MM.1S (cell line): Measurements from ENCODE around the gene GFRA3.

Experiments used
- DNase-seq: peaks from one replicate; pipeline ENCODE4 v3.0.0-alpha.2; 2015
- H2AFZ ChIP-seq: fragments of 300-600 bp; sonication (generic); 2 replicates; pipeline ENCODE4 v1.6.0; 2016; ENCODE audit warnings: antibody characterized with exemption, low read length
- H3F3A ChIP-seq: fragments of 300-600 bp; sonication (generic); 2 replicates; pipeline ENCODE4 v1.6.1; 2016; ENCODE audit warnings: mild to moderate bottlenecking, antibody characterized with exemption, low read length, moderate library complexity, mixed read lengths; ENCODE audit not compliant: insufficient read depth
- H3K27ac ChIP-seq: fragments of 300-600 bp; sonication (generic); 2 replicates; pipeline ENCODE4 v1.5.1; 2016; ENCODE audit warnings: mild to moderate bottlenecking, low read length
- H3K27me3 ChIP-seq: fragments of 300-600 bp; sonication (generic); replicated peaks from 2 replicates; pipeline ENCODE4 v1.6.0; 2016; ENCODE audit warnings: low read length; ENCODE audit not compliant: insufficient read depth
- H3K36me3 ChIP-seq: fragments of 300-600 bp; sonication (generic); replicated peaks from 2 replicates; pipeline ENCODE4 v1.6.1; 2016; ENCODE audit warnings: mild to moderate bottlenecking, low read length, mixed read lengths; ENCODE audit not compliant: insufficient read depth
- H3K4me1 ChIP-seq: fragments of 300-600 bp; sonication (generic); 2 replicates; pipeline ENCODE4 v1.6.1; 2016; ENCODE audit warnings: low read length, mixed read lengths
- H3K4me2 ChIP-seq: fragments of 300-600 bp; sonication (generic); 2 replicates; pipeline ENCODE4 v1.6.0; 2016; ENCODE audit warnings: low read depth, low read length
- H3K4me3 ChIP-seq: fragments of 300-600 bp; sonication (generic); 2 replicates; pipeline ENCODE4 v1.5.1; 2016; ENCODE audit warnings: low read length, mixed read lengths
- H3K79me2 ChIP-seq: fragments of 300-600 bp; sonication (generic); 2 replicates; pipeline ENCODE4 v1.6.1; 2016; ENCODE audit warnings: mixed run types, low read length, mixed read lengths
- H3K9ac ChIP-seq: fragments of 300-600 bp; sonication (generic); 2 replicates; pipeline ENCODE4 v1.6.1; 2016; ENCODE audit warnings: low read length, mixed read lengths
- H3K9me2 ChIP-seq: fragments of 300-600 bp; sonication (generic); replicated peaks from 2 replicates; pipeline ENCODE4 v1.6.1; 2016; ENCODE audit warnings: mild to moderate bottlenecking, low read length, mixed read lengths; ENCODE audit not compliant: insufficient read depth
- H3K9me3 ChIP-seq: fragments of 300-600 bp; sonication (generic); replicated peaks from 2 replicates; pipeline ENCODE4 v1.6.1; 2016; ENCODE audit warnings: mild to moderate bottlenecking, low read length, mixed read lengths; ENCODE audit not compliant: insufficient read depth
- H4K20me1 ChIP-seq: fragments of 300-600 bp; sonication (generic); 2 replicates; pipeline ENCODE4 v1.6.1; 2016; ENCODE audit warnings: mild to moderate bottlenecking, low read length, moderate library complexity, mixed read lengths; ENCODE audit not compliant: insufficient read depth
- CTCF ChIP-seq: fragments of 300-600 bp; sonication (generic); IDR thresholded peaks from 2 replicates; pipeline ENCODE4 v1.5.1; 2016; ENCODE audit warnings: antibody characterized with exemption, low read length, mixed read lengths
- EZH2 ChIP-seq: fragments of 300-600 bp; sonication (generic); optimal IDR thresholded peaks from 2 replicates; pipeline ENCODE3; 2017; ENCODE audit warnings: low read depth, mild to moderate bottlenecking, antibody characterized with exemption, low read length, mixed read lengths
- EZH2phosphoT487 ChIP-seq: fragments of 300-600 bp; sonication (generic); IDR thresholded peaks from 2 replicates; pipeline ENCODE4 v1.6.1; 2018; ENCODE audit warnings: antibody characterized with exemption, low read length

GFRA3 gene

DNA sequence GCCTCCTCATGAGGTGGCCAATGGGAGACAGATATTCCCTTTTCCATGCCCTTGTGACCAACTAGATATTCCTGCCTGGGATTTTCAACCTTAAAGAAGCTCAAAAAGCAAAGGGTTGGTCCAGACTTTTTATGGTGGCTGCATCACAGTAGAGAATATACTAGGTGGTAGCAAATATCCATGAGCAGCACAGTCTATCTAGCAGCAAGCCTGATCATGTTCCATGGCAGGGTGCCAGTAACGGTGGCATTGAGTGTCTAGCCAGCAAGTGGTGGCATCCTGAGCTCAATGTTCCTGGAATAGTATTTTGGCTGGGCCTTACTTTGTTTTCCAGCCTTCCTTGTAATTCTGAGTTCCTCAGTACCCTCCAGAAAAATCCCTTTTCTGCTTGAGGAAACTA lies 31.4 kb upstream of the GFRA3 start:
- Histone ChIP-seq H3K79me2 (no peaks in the 10 kb centered on the region), H3K9me2 (no peaks in the 10 kb centered on the region), H3K9ac (no peak overlapping the region), H2AFZ (no peak overlapping the region), H4K20me1 (no peaks in the 10 kb centered on the region), H3K27me3 (no peaks in the 10 kb centered on the region), H3K36me3 (no peaks in the 10 kb centered on the region), H3K27ac (no peak overlapping the region), H3K4me2 (no peak overlapping the region), H3K4me1 (no peaks in the 10 kb centered on the region), H3K9me3 (no peaks in the 10 kb centered on the region), H3F3A (no peaks in the 10 kb centered on the region), H3K4me3 (no peak overlapping the region)
- TF ChIP-seq EZH2 (no peak), CTCF (no peak), EZH2phosphoT487 (no peak)
- DNase-seq = no peak

DNA sequence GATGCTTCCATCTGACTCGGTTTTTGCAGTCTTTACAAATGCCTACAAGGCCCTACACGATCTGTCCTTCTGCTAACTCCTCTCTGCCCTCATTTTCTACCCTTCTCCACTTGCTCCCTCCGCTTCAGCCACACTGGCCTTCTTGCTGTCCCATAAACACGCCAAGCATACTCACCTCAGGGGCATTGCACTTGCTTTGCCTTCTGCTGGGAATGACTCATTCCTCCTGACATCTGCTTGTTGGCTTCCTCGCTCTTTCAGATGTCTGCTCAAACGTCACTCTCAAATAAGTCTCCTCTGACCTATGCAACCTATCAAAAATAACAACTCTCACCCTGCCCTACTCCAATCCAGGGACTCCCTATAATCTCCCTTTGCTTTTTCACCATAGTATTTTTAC lies 29.0 kb upstream of the GFRA3 start:
- no peak overlapping the region for H3K4me2 ChIP-seq
- H3K9me2 ChIP-seq = no peaks in the 10 kb centered on the region
- DNase-seq = no peak
- no peak for TF ChIP-seq EZH2
- no peak for TF ChIP-seq EZH2phosphoT487
- no peak for TF ChIP-seq CTCF
- no peaks in the 10 kb centered on the region for H3K9me3 ChIP-seq
- H3K9ac ChIP-seq = no peak overlapping the region
- H3K79me2 ChIP-seq = no peaks in the 10 kb centered on the region
- no peaks in the 10 kb centered on the region for H3K27me3 ChIP-seq
- no peaks in the 10 kb centered on the region for H3F3A ChIP-seq
- no peak overlapping the region for H2AFZ ChIP-seq
- H3K4me1 ChIP-seq = no peaks in the 10 kb centered on the region
- H3K27ac ChIP-seq = no peak overlapping the region
- H3K4me3 ChIP-seq = no peak overlapping the region
- H3K36me3 ChIP-seq = no peaks in the 10 kb centered on the region
- H4K20me1 ChIP-seq = no peaks in the 10 kb centered on the region

GRCh38 chr5:138289296-138289695 lies 14.9 kb upstream of the GFRA3 start:
- Histone ChIP-seq H3K9me3 (no peaks in the 10 kb centered on the region), H3K9ac (no peak overlapping the region), H2AFZ (no peak overlapping the region), H3K27ac (no peak overlapping the region), H3K4me1 (no peaks in the 10 kb centered on the region), H3K4me2 (no peak overlapping the region), H3K36me3 (no peaks in the 10 kb centered on the region), H3K4me3 (no peak overlapping the region), H3K27me3 (no peaks in the 10 kb centered on the region), H3F3A (no peaks in the 10 kb centered on the region), H3K79me2 (no peaks in the 10 kb centered on the region), H3K9me2 (no peaks in the 10 kb centered on the region), H4K20me1 (no peaks in the 10 kb centered on the region)
- DNase-seq = no peak
- TF ChIP-seq EZH2phosphoT487 = no peak
- no peak for TF ChIP-seq EZH2
- TF ChIP-seq CTCF = no peak

- H3K4me2 ChIP-seq = no peak overlapping the region
- H3K9me2 ChIP-seq = no peaks in the 10 kb centered on the region
- TF ChIP-seq CTCF (no peak), EZH2phosphoT487 (no peak), EZH2 (no peak)
- H3K79me2 ChIP-seq = no peaks in the 10 kb centered on the region
- H3K4me1 ChIP-seq = no peaks in the 10 kb centered on the region
- H3K4me3 ChIP-seq = no peak overlapping the region
- no peaks in the 10 kb centered on the region for H3K27me3 ChIP-seq
- H3K27ac ChIP-seq = no peak overlapping the region
- H4K20me1 ChIP-seq = no peaks in the 10 kb centered on the region
- no peak for DNase-seq
- no peaks in the 10 kb centered on the region for H3F3A ChIP-seq
- H3K9ac ChIP-seq = no peak overlapping the region
- H3K36me3 ChIP-seq = no peaks in the 10 kb centered on the region
- H2AFZ ChIP-seq = no peak overlapping the region
- no peaks in the 10 kb centered on the region for H3K9me3 ChIP-seq
Observed at GRCh38 chr5:138287246-138287645, 12.8 kb upstream of the GFRA3 start.
